Keratinocyte (primary cell): Measurements from ENCODE around the gene ULBP3. TPM values are rescaled to one million over a fixed set of nuclear protein-coding genes. Genes with fewer than 3 reads are reported as not detected.

Experiments
- DNase-seq: peaks from one replicate; pipeline ENCODE4 v3.0.0-alpha.2; 2011; ENCODE audit warnings: low read depth, missing footprints, low spot score
- FAIRE-seq: peaks from 2 replicates; lab custom pipeline; 2011; peaks lifted over from hg19 to GRCh38; lab: Jason Lieb, UNC
- H2AFZ ChIP-seq: 2 replicates; pipeline ENCODE4 v1.6.0; 2012; ENCODE audit warnings: low read length, control low read depth, inconsistent platforms; ENCODE audit not compliant: control insufficient read depth
- H3K27ac ChIP-seq: 2 replicates; pipeline ENCODE4 v1.5.1; 2011; ENCODE audit warnings: low read length; ENCODE audit not compliant: control insufficient read depth, insufficient read depth
- H3K27me3 ChIP-seq: 3 replicates; pipeline ENCODE4 v1.6.0; 2011; ENCODE audit warnings: low read length; ENCODE audit not compliant: control insufficient read depth, insufficient read depth; ENCODE audit errors: extremely low read depth
- H3K36me3 ChIP-seq, 2 experiments: 2 replicates in 1 of 2; 3 replicates in 1 of 2; pipeline ENCODE4 v1.5.1; 2011; ENCODE audit warnings: low read length in 2 of 2, mild to moderate bottlenecking in 1 of 2; ENCODE audit not compliant: control insufficient read depth in 2 of 2, insufficient read depth in 2 of 2; ENCODE audit errors: extremely low read depth in 1 of 2
- H3K4me1 ChIP-seq: 3 replicates; pipeline ENCODE4 v1.5.1; 2011; ENCODE audit warnings: low read length; ENCODE audit not compliant: control insufficient read depth, insufficient read depth; ENCODE audit errors: extremely low read depth
- H3K4me2 ChIP-seq: 3 replicates; pipeline ENCODE4 v1.6.0; 2011; ENCODE audit warnings: low read depth, low read length; ENCODE audit not compliant: control insufficient read depth, insufficient read depth; ENCODE audit errors: extremely low read depth
- H3K4me3 ChIP-seq, 3 experiments: fragments of 200-600 bp in 1 of 3; sonication (generic) in 1 of 3; 2 replicates in 2 of 3; 3 replicates in 1 of 3; pipeline ENCODE4 v1.5.1; 2011 to 2016; ENCODE audit warnings: low read length in 3 of 3, mild to moderate bottlenecking in 3 of 3, control low read depth in 2 of 3, inconsistent platforms in 1 of 3, low read depth in 1 of 3, mixed read lengths in 1 of 3, mixed run types in 1 of 3, moderate library complexity in 1 of 3; ENCODE audit not compliant: control insufficient read depth in 2 of 3, insufficient read depth in 2 of 3; ENCODE audit errors: extremely low read depth in 1 of 3
- H3K79me2 ChIP-seq: 2 replicates; pipeline ENCODE4 v1.6.0; 2012; ENCODE audit warnings: low read length; ENCODE audit not compliant: control insufficient read depth, insufficient read depth
- H3K9ac ChIP-seq: 3 replicates; pipeline ENCODE4 v1.6.0; 2011; ENCODE audit warnings: low read length; ENCODE audit not compliant: control insufficient read depth, insufficient read depth; ENCODE audit errors: extremely low read depth
- H3K9me1 ChIP-seq: 3 replicates; pipeline ENCODE4 v1.6.0; 2011; ENCODE audit warnings: low read length; ENCODE audit not compliant: control insufficient read depth, insufficient read depth; ENCODE audit errors: extremely low read depth
- H3K9me3 ChIP-seq: 2 replicates; pipeline ENCODE4 v1.5.1; 2012; ENCODE audit warnings: low read depth, low read length; ENCODE audit not compliant: control insufficient read depth
- H4K20me1 ChIP-seq: 3 replicates; pipeline ENCODE4 v1.6.0; 2011; ENCODE audit warnings: low read length; ENCODE audit not compliant: control insufficient read depth, insufficient read depth; ENCODE audit errors: extremely low read depth
- EZH2 ChIP-seq: IDR thresholded peaks from one replicate; pipeline ENCODE4 v1.6.1; 2012; ENCODE audit warnings: inconsistent platforms, mild to moderate bottlenecking, low read length, moderate library complexity
- dilution Hi-C: fragments of 300-500 bp; cut with MboI; formaldehyde crosslinking; loops from one replicate; pipeline ENCODE4 v1.7.0; 2020; ENCODE audit warnings: low sequenced_read_pairs; ENCODE audit not compliant: extremely low pct_ligation_motif_present
- polyA plus RNA-seq, 5 experiments: library from polyadenylated mRNA; depleted of rRNA in 3 of 5; stranded (reverse) in 3 of 5; stranded (forward) in 1 of 5; unstranded in 1 of 5; fragments of >200 nt; gene quantifications; 1 replicate in 1 of 5; 2 replicates in 3 of 5; 3 replicates in 1 of 5; pipeline versions ENCODE4 v1.2.1 to v1.2.3, GENCODE V29; 2011 to 2012; ENCODE audit warnings: missing spikeins in 2 of 5, low read depth in 1 of 5, low replicate concordance in 1 of 5
- TF ChIP-seq, protein P1 (sequence below), 3 experiments: IDR thresholded peaks in 1 of 3; conservative IDR thresholded peaks in 1 of 3; optimal IDR thresholded peaks in 1 of 3; 2 replicates in 2 of 3; 3 replicates in 1 of 3; pipeline versions ENCODE3 to v1.5.1; 2011; ENCODE audit warnings: low read length in 3 of 3, mild to moderate bottlenecking in 3 of 3, moderate library complexity in 2 of 3, control low read depth in 1 of 3, inconsistent platforms in 1 of 3; ENCODE audit not compliant: insufficient read depth in 2 of 3; ENCODE audit errors: extremely low read depth in 1 of 3

ULBP3 gene
- polyA plus RNA-seq, 1 donor (not counting 4 experiments of a cell fraction or from before 2014, with no cell fraction given), result 7.4 TPM

DNA sequence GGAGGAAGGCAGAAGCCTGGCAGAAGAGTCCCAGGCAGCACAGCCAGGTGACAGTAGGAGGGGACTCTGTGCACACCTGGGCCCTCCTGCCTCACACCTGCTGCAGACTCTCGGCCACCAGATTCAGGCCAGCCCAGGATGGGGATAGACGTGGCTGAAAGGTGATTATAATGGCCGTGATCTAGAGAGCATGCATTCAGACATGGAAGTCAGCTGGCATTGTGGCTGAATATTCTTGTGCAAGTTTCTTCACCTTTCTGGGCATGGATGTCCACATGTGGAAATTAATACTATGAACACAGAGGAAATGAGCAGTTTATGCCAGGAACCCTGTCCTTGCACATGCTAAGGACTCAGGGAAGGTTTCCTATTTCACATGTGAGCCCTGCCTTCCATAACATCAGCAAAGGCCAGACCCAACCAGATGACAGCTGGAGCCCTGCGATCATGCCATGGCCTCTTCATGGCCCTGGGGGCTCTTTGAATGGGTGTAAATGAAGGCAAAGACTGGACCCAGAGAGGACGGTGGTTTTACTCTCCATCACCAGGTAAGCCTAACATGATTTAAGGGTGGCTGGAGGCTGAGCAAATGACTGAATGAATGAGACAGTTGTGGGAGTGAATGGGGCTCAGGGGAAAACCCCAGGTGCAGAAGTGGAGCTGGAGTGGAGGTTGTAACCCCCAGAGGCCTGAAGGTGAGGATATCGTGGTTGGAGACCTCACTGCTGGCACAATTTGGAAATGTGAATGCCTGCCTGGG is 40.9 kb downstream of the ULBP3 start:
- no peaks in the 10 kb centered on the region for H3K79me2 ChIP-seq
- H3K9me3 ChIP-seq, result no peaks in the 10 kb centered on the region
- no peak overlapping the region for H3K4me2 ChIP-seq
- H3K36me3 ChIP-seq, result no peaks in the 10 kb centered on the region
- H3K4me1 ChIP-seq, result peaks cover 15% of the 10 kb centered on the region
- H4K20me1 ChIP-seq, result no peaks in the 10 kb centered on the region
- DNase-seq (no peak), FAIRE-seq (no peak)
- TF ChIP-seq EZH2, result no peak
- TF ChIP-seq, protein P1, sequence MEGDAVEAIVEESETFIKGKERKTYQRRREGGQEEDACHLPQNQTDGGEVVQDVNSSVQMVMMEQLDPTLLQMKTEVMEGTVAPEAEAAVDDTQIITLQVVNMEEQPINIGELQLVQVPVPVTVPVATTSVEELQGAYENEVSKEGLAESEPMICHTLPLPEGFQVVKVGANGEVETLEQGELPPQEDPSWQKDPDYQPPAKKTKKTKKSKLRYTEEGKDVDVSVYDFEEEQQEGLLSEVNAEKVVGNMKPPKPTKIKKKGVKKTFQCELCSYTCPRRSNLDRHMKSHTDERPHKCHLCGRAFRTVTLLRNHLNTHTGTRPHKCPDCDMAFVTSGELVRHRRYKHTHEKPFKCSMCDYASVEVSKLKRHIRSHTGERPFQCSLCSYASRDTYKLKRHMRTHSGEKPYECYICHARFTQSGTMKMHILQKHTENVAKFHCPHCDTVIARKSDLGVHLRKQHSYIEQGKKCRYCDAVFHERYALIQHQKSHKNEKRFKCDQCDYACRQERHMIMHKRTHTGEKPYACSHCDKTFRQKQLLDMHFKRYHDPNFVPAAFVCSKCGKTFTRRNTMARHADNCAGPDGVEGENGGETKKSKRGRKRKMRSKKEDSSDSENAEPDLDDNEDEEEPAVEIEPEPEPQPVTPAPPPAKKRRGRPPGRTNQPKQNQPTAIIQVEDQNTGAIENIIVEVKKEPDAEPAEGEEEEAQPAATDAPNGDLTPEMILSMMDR (optimal IDR thresholded peaks at IDR 0.05 in 1 of 3, IDR thresholded peaks at IDR 0.05 in 1 of 3, conservative IDR thresholded peaks at IDR 0.05 in 1 of 3; ENCODE audit: extremely low read depth in 1 of 3, insufficient read depth in 2 of 3, low read length in 3 of 3), result no peak
- no peak overlapping the region for H3K4me3 ChIP-seq
- H2AFZ ChIP-seq, result no peak overlapping the region
- dilution Hi-C loops, result no loop called here
- H3K9me1 ChIP-seq, result no peaks in the 10 kb centered on the region
- no peak overlapping the region for H3K27ac ChIP-seq
- H3K9ac ChIP-seq, result no peak overlapping the region
- peaks cover 1% of the 10 kb centered on the region for H3K27me3 ChIP-seq

DNA sequence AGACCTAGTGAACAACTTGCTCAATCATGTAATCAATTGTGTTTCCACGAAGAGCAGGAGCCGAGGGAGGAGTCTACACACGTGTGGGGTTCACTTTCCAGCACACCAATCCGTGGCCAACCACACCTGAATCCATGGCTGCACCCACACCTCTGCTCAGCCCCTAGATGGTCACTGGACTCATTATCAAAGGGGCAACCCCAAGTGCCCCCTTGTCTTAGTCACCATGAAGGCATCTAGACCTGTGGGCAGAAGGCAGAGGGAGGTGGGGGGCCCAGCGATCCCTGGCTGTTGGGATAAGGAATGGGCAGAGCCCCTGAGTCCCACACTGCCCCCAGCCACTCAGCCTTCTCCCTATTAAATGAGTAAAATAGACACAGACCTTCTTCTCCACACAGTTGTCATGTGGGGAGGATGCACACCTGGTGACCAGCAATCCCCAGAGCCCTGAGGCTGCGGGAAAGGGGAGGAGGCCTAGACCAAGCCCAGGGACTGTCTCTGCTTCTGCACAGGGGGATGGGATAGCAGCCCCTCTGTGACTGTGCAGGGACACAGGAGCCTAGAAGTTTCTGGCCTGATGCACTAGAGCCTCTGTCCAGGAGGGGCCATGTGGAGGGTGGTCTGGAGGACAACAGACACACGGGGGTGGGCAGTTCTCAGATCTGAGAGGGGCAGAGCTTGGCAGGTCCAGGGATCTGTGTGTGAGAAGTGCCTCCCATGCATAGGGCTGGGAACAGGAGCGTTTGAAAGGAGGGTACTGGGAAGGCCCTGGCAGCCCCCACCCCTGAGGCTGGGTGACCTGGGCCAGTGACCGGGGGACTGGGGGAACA is 41.7 kb downstream of the ULBP3 start:
- DNase-seq (no peak), FAIRE-seq (no peak)
- Histone ChIP-seq H3K36me3 (no peaks in the 10 kb centered on the region), H3K4me3 (no peak overlapping the region), H2AFZ (no peak overlapping the region), H3K27me3 (no peaks in the 10 kb centered on the region), H4K20me1 (no peaks in the 10 kb centered on the region), H3K9me1 (no peaks in the 10 kb centered on the region), H3K27ac (no peak overlapping the region), H3K9ac (no peak overlapping the region), H3K4me2 (no peak overlapping the region), H3K9me3 (no peaks in the 10 kb centered on the region), H3K4me1 (peaks cover 15% of the 10 kb centered on the region), H3K79me2 (no peaks in the 10 kb centered on the region)
- TF ChIP-seq EZH2, result no peak
- TF ChIP-seq, protein P1 (optimal IDR thresholded peaks at IDR 0.05 in 1 of 3, IDR thresholded peaks at IDR 0.05 in 1 of 3, conservative IDR thresholded peaks at IDR 0.05 in 1 of 3; ENCODE audit: extremely low read depth in 1 of 3, insufficient read depth in 2 of 3, low read length in 3 of 3), result no peak
- dilution Hi-C loops, result no loop called here
